Stimulated activated naive B cell treated with anti-CD40 and anti-IgM and Interleukin-4, amounts not matched to agents 10 μg/mL and 1 μg/mL and 100 μg/mL, for 72 hours (primary cell): ENCODE results near the gene NUMB.
"Not testable (repeated sequence)": the region's sequence is repeated elsewhere in the genome, so short reads cannot be mapped to it uniquely, and the experiment has no call there.

Experiments
- ATAC-seq, 2 donors: fragments of 150-1000 bp; cut with Tn5 transposase; replicated peaks; 2 replicates each; pipeline ENCODE4 v1.10.0; 2021; ENCODE audit warnings: moderate library complexity in 1 of 2
- DNase-seq: peaks from one replicate; pipeline ENCODE4 v3.0.0; 2021
- H3K27ac Mint-ChIP-seq: one replicate; pipeline ENCODE4 v1.8.0; 2022; ENCODE audit warnings: mild to moderate bottlenecking, mixed read lengths
- H3K27me3 Mint-ChIP-seq, 2 donors: one replicate each; pipeline ENCODE4 v1.8.0; 2022; ENCODE audit warnings: mixed read lengths in 2 of 2
- H3K36me3 Mint-ChIP-seq, 2 donors: one replicate each; pipeline ENCODE4 v1.8.0; 2022; ENCODE audit warnings: mixed read lengths in 2 of 2, mild to moderate bottlenecking in 1 of 2
- H3K4me1 Mint-ChIP-seq, 2 donors: one replicate each; pipeline ENCODE4 v1.8.0; 2022; ENCODE audit warnings: mixed read lengths in 2 of 2, mild to moderate bottlenecking in 1 of 2
- H3K4me3 Mint-ChIP-seq, 2 donors: one replicate each; pipeline ENCODE4 v1.8.0; 2022; ENCODE audit warnings: mild to moderate bottlenecking in 2 of 2, mixed read lengths in 2 of 2, moderate library complexity in 1 of 2
- H3K9me3 Mint-ChIP-seq, 2 donors: one replicate each; pipeline ENCODE4 v1.8.0; 2022; ENCODE audit warnings: mixed read lengths in 2 of 2, mild to moderate bottlenecking in 1 of 2

NUMB gene

GRCh38 chr14:73376585-73376984 lies 81.8 kb downstream of the NUMB start:
- no peak for DNase-seq
- no peak overlapping the region for H3K4me3 Mint-ChIP-seq
- H3K9me3 Mint-ChIP-seq: no peaks in the 10 kb centered on the region
- no peak overlapping the region for H3K27ac Mint-ChIP-seq
- peaks cover 0 to 3% of the 10 kb centered on the region in 2 donors for H3K36me3 Mint-ChIP-seq
- ATAC-seq: no peak
- H3K4me1 Mint-ChIP-seq: peaks cover 8 to 45% of the 10 kb centered on the region in 2 donors
- H3K27me3 Mint-ChIP-seq: no peaks in the 10 kb centered on the region

GRCh38 chr14:73375861-73376260 lies 82.5 kb downstream of the NUMB start:
- no peaks in the 10 kb centered on the region for H3K27me3 Mint-ChIP-seq
- no peak for ATAC-seq

GRCh38 chr14:73374218-73374617 lies 84.1 kb downstream of the NUMB start:
- Mint-ChIP-seq H3K36me3 (no peaks in the 10 kb centered on the region), H3K9me3 (no peaks in the 10 kb centered on the region)

More at GRCh38 chr14:73375861-73376260, 82.5 kb downstream of the NUMB start:
- H3K4me1 Mint-ChIP-seq: peaks cover 5 to 37% of the 10 kb centered on the region in 2 donors
- peaks cover 0 to 3% of the 10 kb centered on the region in 2 donors for H3K36me3 Mint-ChIP-seq
- H3K27ac Mint-ChIP-seq: no peak overlapping the region
- no peaks in the 10 kb centered on the region for H3K9me3 Mint-ChIP-seq
- H3K4me3 Mint-ChIP-seq: no peak overlapping the region
- no peak for DNase-seq

GRCh38 chr14:73372529-73372928 lies 85.8 kb downstream of the NUMB start:
- no peaks in the 10 kb centered on the region for H3K9me3 Mint-ChIP-seq
- no peak for ATAC-seq
- peaks cover 0 to under 1% of the 10 kb centered on the region in 2 donors for H3K36me3 Mint-ChIP-seq
- H3K27ac Mint-ChIP-seq: no peak overlapping the region
- no peak for DNase-seq
- no peaks in the 10 kb centered on the region for H3K27me3 Mint-ChIP-seq
- H3K4me1 Mint-ChIP-seq: peaks cover 4 to 24% of the 10 kb centered on the region in 2 donors
- H3K4me3 Mint-ChIP-seq: no peak overlapping the region

More at GRCh38 chr14:73374218-73374617, 84.1 kb downstream of the NUMB start:
- no peak for DNase-seq
- Mint-ChIP-seq H3K27ac (no peak overlapping the region), H3K4me1 (peaks cover 5 to 30% of the 10 kb centered on the region in 2 donors), H3K4me3 (no peak overlapping the region), H3K27me3 (no peaks in the 10 kb centered on the region)
- ATAC-seq: no peak

GRCh38 chr14:73370561-73370960 lies 87.8 kb downstream of the NUMB start:
- ATAC-seq: no peak
- H3K27ac Mint-ChIP-seq: no peak overlapping the region
- DNase-seq: no peak
- H3K27me3 Mint-ChIP-seq: no peaks in the 10 kb centered on the region
- H3K36me3 Mint-ChIP-seq: peaks cover 0 to 1% of the 10 kb centered on the region in 2 donors
- H3K4me3 Mint-ChIP-seq: no peak overlapping the region
- H3K4me1 Mint-ChIP-seq: peaks cover under 1 to 12% of the 10 kb centered on the region in 2 donors
- H3K9me3 Mint-ChIP-seq: no peaks in the 10 kb centered on the region

GRCh38 chr14:73369428-73369827 lies 88.9 kb downstream of the NUMB start:
- peak in 1 of 2 donors; percentile 46 for ATAC-seq
- no peak for DNase-seq
- Mint-ChIP-seq H3K36me3 (peaks cover 0 to 3% of the 10 kb centered on the region in 2 donors), H3K4me3 (no peak overlapping the region), H3K27me3 (no peaks in the 10 kb centered on the region), H3K4me1 (peaks cover 0 to 10% of the 10 kb centered on the region in 2 donors), H3K9me3 (no peaks in the 10 kb centered on the region), H3K27ac (no peak overlapping the region)

- no peak for DNase-seq
- ATAC-seq: no peak
- Mint-ChIP-seq H3K27ac (no peak overlapping the region), H3K4me1 (peaks cover 0 to 7% of the 10 kb centered on the region in 2 donors), H3K36me3 (peaks cover 0 to 5% of the 10 kb centered on the region in 2 donors), H3K4me3 (no peak overlapping the region), H3K9me3 (no peaks in the 10 kb centered on the region), H3K27me3 (no peaks in the 10 kb centered on the region)
Measured at GRCh38 chr14:73368616-73369015, 89.7 kb downstream of the NUMB start.

GRCh38 chr14:73365727-73366126 lies 92.6 kb downstream of the NUMB start:
- no peak for DNase-seq
- no peaks in the 10 kb centered on the region for H3K27me3 Mint-ChIP-seq
- no peaks in the 10 kb centered on the region for H3K9me3 Mint-ChIP-seq
- no peak overlapping the region for H3K4me3 Mint-ChIP-seq
- H3K27ac Mint-ChIP-seq: no peak overlapping the region
- H3K4me1 Mint-ChIP-seq: peaks cover 0 to 2% of the 10 kb centered on the region in 2 donors
- H3K36me3 Mint-ChIP-seq: peaks cover 9 to 12% of the 10 kb centered on the region in 2 donors
- ATAC-seq: no peak

- peaks cover 12% of the 10 kb centered on the region in 2 donors for H3K36me3 Mint-ChIP-seq
- no peaks in the 10 kb centered on the region for H3K9me3 Mint-ChIP-seq
- ATAC-seq: no peak
- no peak overlapping the region for H3K4me3 Mint-ChIP-seq
- no peak overlapping the region for H3K27ac Mint-ChIP-seq
- peaks cover 0 to 4% of the 10 kb centered on the region in 2 donors for H3K4me1 Mint-ChIP-seq
- no peaks in the 10 kb centered on the region for H3K27me3 Mint-ChIP-seq
- DNase-seq: no peak
Measured at GRCh38 chr14:73364559-73364958, 93.8 kb downstream of the NUMB start.

GRCh38 chr14:73359445-73359844 lies 98.9 kb downstream of the NUMB start:
- Mint-ChIP-seq H3K27me3 (no peaks in the 10 kb centered on the region), H3K4me1 (peaks cover 0 to 7% of the 10 kb centered on the region in 2 donors), H3K9me3 (no peaks in the 10 kb centered on the region), H3K4me3 (no peak overlapping the region), H3K27ac (peak overlapping the region; percentile 21), H3K36me3 (peaks cover 11 to 20% of the 10 kb centered on the region in 2 donors)
- DNase-seq (no peak), ATAC-seq (no peak)

GRCh38 chr14:73358187-73358586 lies 100.2 kb downstream of the NUMB start:
- no peaks in the 10 kb centered on the region for H3K27me3 Mint-ChIP-seq
- no peak overlapping the region for H3K4me3 Mint-ChIP-seq
- DNase-seq: no peak
- H3K9me3 Mint-ChIP-seq: no peaks in the 10 kb centered on the region
- H3K27ac Mint-ChIP-seq: no peak overlapping the region
- peaks cover 7 to 17% of the 10 kb centered on the region in 2 donors for H3K36me3 Mint-ChIP-seq
- H3K4me1 Mint-ChIP-seq: peaks cover 0 to 7% of the 10 kb centered on the region in 2 donors
- no peak for ATAC-seq

- H3K9me3 Mint-ChIP-seq, DNase-seq, H3K27ac Mint-ChIP-seq, ATAC-seq, H3K4me3 Mint-ChIP-seq, H3K27me3 Mint-ChIP-seq: not testable (repeated sequence)
- Mint-ChIP-seq H3K4me1 (peaks cover 12 to 16% of the 10 kb centered on the region in 2 donors), H3K36me3 (peaks cover 10 to 17% of the 10 kb centered on the region in 2 donors)
Measured at GRCh38 chr14:73349091-73349490, 109.3 kb downstream of the NUMB start.

- Mint-ChIP-seq H3K9me3 (no peaks in the 10 kb centered on the region), H3K27me3 (no peaks in the 10 kb centered on the region), H3K4me1 (peaks cover 16 to 18% of the 10 kb centered on the region in 2 donors), H3K27ac (no peak overlapping the region), H3K36me3 (peaks cover 2 to 13% of the 10 kb centered on the region in 2 donors), H3K4me3 (no peak overlapping the region)
- no peak for DNase-seq
- no peak for ATAC-seq
Measured at GRCh38 chr14:73344319-73344718, 114.0 kb downstream of the NUMB start.

- H3K4me3 Mint-ChIP-seq: no peak overlapping the region
- H3K4me1 Mint-ChIP-seq: peaks cover 13 to 19% of the 10 kb centered on the region in 2 donors
- H3K9me3 Mint-ChIP-seq: no peaks in the 10 kb centered on the region
- H3K27ac Mint-ChIP-seq: no peak overlapping the region
- peaks cover 4 to 15% of the 10 kb centered on the region in 2 donors for H3K36me3 Mint-ChIP-seq
- ATAC-seq (no peak), DNase-seq (no peak)
- no peaks in the 10 kb centered on the region for H3K27me3 Mint-ChIP-seq
Measured at GRCh38 chr14:73342670-73343069, 115.7 kb downstream of the NUMB start.

GRCh38 chr14:73339846-73340595 lies 118.3 kb downstream of the NUMB start:
- Mint-ChIP-seq H3K4me3 (no peak overlapping the region), H3K4me1 (peaks cover 5 to 10% of the 10 kb centered on the region in 2 donors), H3K36me3 (peaks cover 4 to 7% of the 10 kb centered on the region in 2 donors), H3K9me3 (no peaks in the 10 kb centered on the region), H3K27me3 (no peaks in the 10 kb centered on the region), H3K27ac (no peak overlapping the region)
- ATAC-seq (no peak), DNase-seq (no peak)
